OCI-LY7 (cell line): ENCODE data around the gene SLC12A8.

ENCODE experiments used
- CTCF ChIP-seq: fragments of 200-600 bp; sonication (generic); conservative IDR thresholded peaks from 2 replicates; pipeline ENCODE4 v1.5.1; 2014; ENCODE audit warnings: mild to moderate bottlenecking, antibody characterized with exemption, low read length, moderate library complexity, mixed read lengths
- EZH2phosphoT487 ChIP-seq: fragments of 200-600 bp; sonication (generic); IDR thresholded peaks from 2 replicates; pipeline ENCODE4 v1.6.1; 2018; ENCODE audit warnings: low read depth, borderline replicate concordance, mild to moderate bottlenecking, mixed run types, antibody characterized with exemption, low read length, moderate library complexity, mixed read lengths

- TF ChIP-seq CTCF (no peak), EZH2phosphoT487 (no peak)
Measured at GRCh38 chr3:125090649-125091048, 121.9 kb downstream of the SLC12A8 start.
